Karpas-422 (cell line): ENCODE results near the gene C12orf75. TPM values are rescaled to one million over a fixed set of nuclear protein-coding genes. Genes with fewer than 3 reads are reported as not detected.

Experiments used
- DNase-seq: peaks from one replicate; pipeline ENCODE4 v3.0.0-alpha.2; 2015
- H2AFZ ChIP-seq: fragments of 200-600 bp; sonication (generic); 2 replicates; pipeline ENCODE4 v1.6.1; 2014; ENCODE audit warnings: antibody characterized with exemption, low read length, mixed read lengths
- H3K27ac ChIP-seq: fragments of 200-600 bp; sonication (generic); 2 replicates; pipeline ENCODE4 v1.5.1; 2014; ENCODE audit warnings: mild to moderate bottlenecking, low read length, moderate library complexity
- H3K27me3 ChIP-seq: fragments of 200-600 bp; sonication (generic); 2 replicates; pipeline ENCODE4 v1.6.1; 2014; ENCODE audit warnings: low read length, mixed read lengths
- H3K36me3 ChIP-seq: fragments of 200-600 bp; sonication (generic); 2 replicates; pipeline ENCODE4 v1.6.1; 2014; ENCODE audit warnings: low read length, mixed read lengths; ENCODE audit not compliant: insufficient read depth
- H3K4me1 ChIP-seq: fragments of 200-600 bp; sonication (generic); 2 replicates; pipeline ENCODE4 v1.6.1; 2014; ENCODE audit warnings: mild to moderate bottlenecking, low read length, mixed read lengths
- H3K4me2 ChIP-seq: fragments of 200-600 bp; sonication (generic); 2 replicates; pipeline ENCODE4 v1.6.1; 2014; ENCODE audit warnings: low read length, low read depth, mild to moderate bottlenecking; ENCODE audit not compliant: poor library complexity, severe bottlenecking
- H3K4me3 ChIP-seq: fragments of 200-600 bp; sonication (generic); 2 replicates; pipeline ENCODE4 v1.5.1; 2014; ENCODE audit warnings: mild to moderate bottlenecking, antibody characterized with exemption, low read length, mixed read lengths
- H3K79me2 ChIP-seq: fragments of 200-600 bp; sonication (generic); 2 replicates; pipeline ENCODE4 v1.6.1; 2014; ENCODE audit warnings: mild to moderate bottlenecking, low read length, mixed read lengths
- H3K9ac ChIP-seq: fragments of 200-600 bp; sonication (generic); 2 replicates; pipeline ENCODE4 v1.6.0; 2014; ENCODE audit warnings: low read length
- H3K9me2 ChIP-seq: fragments of 200-600 bp; sonication (generic), shearing (Covaris generic); replicated peaks from 2 replicates; pipeline ENCODE4 v1.6.0; 2014; ENCODE audit warnings: mild to moderate bottlenecking, low read length, moderate library complexity; ENCODE audit not compliant: insufficient read depth
- H3K9me3 ChIP-seq: fragments of 300-700, 200-600 bp; sonication (generic); 2 replicates; pipeline ENCODE4 v1.6.1; 2014; ENCODE audit warnings: low read length, mixed read lengths
- H4K20me1 ChIP-seq: fragments of 200-600 bp; sonication (generic); 2 replicates; pipeline ENCODE4 v1.6.1; 2014; ENCODE audit warnings: mild to moderate bottlenecking, antibody characterized with exemption, low read length, low read depth; ENCODE audit not compliant: insufficient read depth
- total RNA-seq: library from RNA; depleted of rRNA; stranded (reverse); fragments of >200 nt; shearing (Covaris generic); gene quantifications from 2 replicates; pipeline ENCODE4 v1.2.3, GENCODE V29; 2014; ENCODE audit warnings: low replicate concordance

C12orf75 gene
- total RNA-seq, 1 experiment from 2014 or later, result 291 TPM

DNA sequence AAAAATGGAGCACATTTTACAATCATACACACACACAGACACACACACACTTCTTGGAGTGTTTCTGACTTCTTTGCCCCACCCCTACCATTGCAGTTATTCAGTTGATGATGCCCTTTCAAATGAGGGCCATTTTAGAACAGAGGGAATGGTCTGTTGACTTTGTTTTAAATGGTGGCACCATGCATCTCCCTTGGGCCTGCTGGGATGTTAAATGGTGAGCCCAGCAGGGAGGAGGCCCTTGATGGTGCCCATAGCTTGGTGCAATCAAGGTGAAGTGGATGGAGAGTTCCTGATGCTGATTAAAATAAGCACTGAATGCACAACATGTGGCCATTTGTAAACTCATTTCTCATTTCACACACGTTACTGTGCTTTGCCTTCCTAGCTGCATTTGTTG, 13.3 kb downstream of the C12orf75 start:
- Histone ChIP-seq H3K27ac (peak overlapping the region; percentile 77), H3K9me3 (peaks cover 11% of the 10 kb centered on the region), H4K20me1 (no peaks in the 10 kb centered on the region), H3K36me3 (peaks cover 22% of the 10 kb centered on the region), H3K9me2 (no peaks in the 10 kb centered on the region), H3K4me3 (no peak overlapping the region), H3K79me2 (peaks cover 99% of the 10 kb centered on the region), H3K4me1 (peaks cover 58% of the 10 kb centered on the region), H3K9ac (no peak overlapping the region), H3K4me2 (no peak overlapping the region), H3K27me3 (no peaks in the 10 kb centered on the region), H2AFZ (no peak overlapping the region)
- DNase-seq, result no peak

GRCh38 chr12:105347499-105347898, 17.0 kb downstream of the C12orf75 start:
- no peak overlapping the region for H3K9ac ChIP-seq
- no peak for DNase-seq
- H3K27ac ChIP-seq, result peak overlapping the region; percentile 97
- no peaks in the 10 kb centered on the region for H3K9me3 ChIP-seq
- no peak overlapping the region for H2AFZ ChIP-seq
- H3K79me2 ChIP-seq, result peaks cover 98% of the 10 kb centered on the region
- peaks cover 79% of the 10 kb centered on the region for H3K4me1 ChIP-seq
- H3K27me3 ChIP-seq, result no peaks in the 10 kb centered on the region
- H3K9me2 ChIP-seq, result no peaks in the 10 kb centered on the region
- peaks cover 4% of the 10 kb centered on the region for H3K36me3 ChIP-seq
- no peaks in the 10 kb centered on the region for H4K20me1 ChIP-seq
- H3K4me2 ChIP-seq, result peak overlapping the region; percentile 16
- H3K4me3 ChIP-seq, result no peak overlapping the region

DNA sequence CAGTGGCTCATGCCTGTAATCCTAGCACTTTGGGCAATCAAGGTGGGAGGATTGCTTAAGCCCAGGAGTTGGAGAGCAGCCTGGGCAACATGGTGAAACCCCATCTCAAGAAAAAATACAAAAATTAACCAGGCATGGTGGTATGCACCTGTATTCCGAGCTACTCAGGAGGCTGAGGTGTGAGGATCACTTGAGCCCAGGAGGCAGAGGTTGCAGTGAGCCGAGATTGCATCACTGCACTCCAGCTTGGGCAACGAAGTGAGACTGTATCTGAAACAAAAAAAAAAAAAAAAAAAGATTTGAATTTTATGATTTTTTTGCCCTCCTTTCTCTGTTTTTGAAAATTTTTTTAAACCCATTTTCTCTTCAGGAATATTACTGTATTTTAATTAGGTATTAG, 17.7 kb downstream of the C12orf75 start:
- DNase-seq, result no peak
- Histone ChIP-seq H3K79me2 (peaks cover 98% of the 10 kb centered on the region), H3K4me1 (peaks cover 79% of the 10 kb centered on the region), H3K9me2 (no peaks in the 10 kb centered on the region), H4K20me1 (no peaks in the 10 kb centered on the region), H3K36me3 (peaks cover 6% of the 10 kb centered on the region), H2AFZ (no peak overlapping the region), H3K27ac (peak overlapping the region; percentile 97), H3K4me2 (peak overlapping the region; percentile 16), H3K9ac (no peak overlapping the region; the same call in 1 of the 2 replicates), H3K4me3 (no peak overlapping the region), H3K9me3 (no peaks in the 10 kb centered on the region), H3K27me3 (no peaks in the 10 kb centered on the region)

GRCh38 chr12:105348561-105348960, 18.1 kb downstream of the C12orf75 start:
- no peaks in the 10 kb centered on the region for H3K9me3 ChIP-seq
- peak overlapping the region; percentile 97 for H3K27ac ChIP-seq
- H3K79me2 ChIP-seq, result peaks cover 98% of the 10 kb centered on the region
- peaks cover 6% of the 10 kb centered on the region for H3K36me3 ChIP-seq
- H3K27me3 ChIP-seq, result no peaks in the 10 kb centered on the region
- DNase-seq, result no peak
- peaks cover 78% of the 10 kb centered on the region for H3K4me1 ChIP-seq
- no peaks in the 10 kb centered on the region for H4K20me1 ChIP-seq
- no peaks in the 10 kb centered on the region for H3K9me2 ChIP-seq
- no peak overlapping the region; the same call in 1 of the 2 replicates for H3K9ac ChIP-seq
- H3K4me2 ChIP-seq, result peak overlapping the region; percentile 4
- no peak overlapping the region for H2AFZ ChIP-seq
- no peak overlapping the region for H3K4me3 ChIP-seq

GRCh38 chr12:105349138-105349537, 18.6 kb downstream of the C12orf75 start:
- peaks cover 6% of the 10 kb centered on the region; the same call in 1 of the 2 replicates for H3K36me3 ChIP-seq
- peak overlapping the region; percentile 97 for H3K27ac ChIP-seq

DNA sequence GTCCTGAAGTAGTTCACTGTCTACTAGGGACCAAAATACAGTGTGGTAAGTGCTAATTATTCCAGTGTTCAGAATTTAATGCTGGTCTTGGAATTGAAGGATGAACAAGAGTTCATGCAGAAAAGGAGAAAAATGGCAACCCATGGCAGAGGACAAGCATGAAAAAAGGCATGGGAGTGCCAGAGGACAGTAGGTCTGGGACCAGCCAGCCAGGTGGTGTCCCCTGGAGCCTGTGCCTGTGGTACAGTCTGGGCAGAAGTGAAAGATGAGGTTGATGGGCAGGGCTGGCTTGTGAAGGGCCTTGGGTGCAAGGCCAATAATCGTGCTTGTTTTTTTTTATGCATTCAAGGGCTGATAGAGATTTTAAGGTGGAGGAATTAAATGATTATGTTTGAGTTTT, 21.0 kb downstream of the C12orf75 start:
- peaks cover 95% of the 10 kb centered on the region for H3K4me1 ChIP-seq
- peak; percentile 67 for DNase-seq
- no peaks in the 10 kb centered on the region for H3K9me2 ChIP-seq
- peak overlapping the region; percentile 97 for H3K27ac ChIP-seq
- peaks cover 6% of the 10 kb centered on the region; the same call in 1 of the 2 replicates for H3K36me3 ChIP-seq
- peak overlapping the region; percentile 58 for H3K9ac ChIP-seq
- no peaks in the 10 kb centered on the region for H3K27me3 ChIP-seq
- H3K9me3 ChIP-seq, result no peaks in the 10 kb centered on the region
- no peaks in the 10 kb centered on the region for H4K20me1 ChIP-seq
- peak overlapping the region; percentile 61 for H3K4me2 ChIP-seq
- peaks cover 94% of the 10 kb centered on the region for H3K79me2 ChIP-seq
- H3K4me3 ChIP-seq, result peak overlapping the region; percentile 44
- H2AFZ ChIP-seq, result no peak overlapping the region

More at GRCh38 chr12:105349138-105349537, 18.6 kb downstream of the C12orf75 start:
- H3K9me3 ChIP-seq, result no peaks in the 10 kb centered on the region
- H3K9me2 ChIP-seq, result no peaks in the 10 kb centered on the region
- peaks cover 80% of the 10 kb centered on the region for H3K4me1 ChIP-seq
- H3K4me2 ChIP-seq, result no peak overlapping the region
- DNase-seq, result no peak
- H4K20me1 ChIP-seq, result no peaks in the 10 kb centered on the region
- H2AFZ ChIP-seq, result no peak overlapping the region
- H3K4me3 ChIP-seq, result no peak overlapping the region
- H3K79me2 ChIP-seq, result peaks cover 98% of the 10 kb centered on the region
- H3K27me3 ChIP-seq, result no peaks in the 10 kb centered on the region
- no peak overlapping the region for H3K9ac ChIP-seq

DNA sequence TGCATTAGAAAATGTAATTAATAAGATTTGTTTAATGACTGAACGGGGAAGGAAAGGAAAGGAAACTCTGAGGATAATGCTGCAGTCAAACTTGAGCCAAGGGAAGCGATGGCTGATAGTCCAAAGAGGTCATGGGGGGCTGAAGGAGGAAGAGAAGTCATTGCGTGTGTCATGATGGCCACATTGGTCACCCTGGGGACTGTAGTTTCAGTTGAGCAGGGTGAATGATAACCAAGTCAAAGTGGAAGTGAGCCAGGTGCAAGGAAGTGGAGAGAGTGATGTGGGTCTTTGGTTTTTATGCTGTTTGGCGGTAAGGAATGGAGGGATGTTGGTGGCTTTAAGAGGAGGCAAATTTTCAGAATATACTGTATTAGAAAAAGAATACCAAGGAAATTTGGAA, 21.6 kb downstream of the C12orf75 start:
- H3K27me3 ChIP-seq, result no peaks in the 10 kb centered on the region
- H4K20me1 ChIP-seq, result no peaks in the 10 kb centered on the region
- DNase-seq, result peak; percentile 80
- H3K9me2 ChIP-seq, result no peaks in the 10 kb centered on the region
- H3K4me2 ChIP-seq, result peak overlapping the region; percentile 61
- no peaks in the 10 kb centered on the region for H3K9me3 ChIP-seq
- peaks cover 6% of the 10 kb centered on the region; the same call in 1 of the 2 replicates for H3K36me3 ChIP-seq
- H3K27ac ChIP-seq, result peak overlapping the region; percentile 97
- peak overlapping the region; percentile 58 for H3K9ac ChIP-seq
- H3K79me2 ChIP-seq, result peaks cover 89% of the 10 kb centered on the region
- no peak overlapping the region for H2AFZ ChIP-seq
- peaks cover 95% of the 10 kb centered on the region for H3K4me1 ChIP-seq
- peak overlapping the region; percentile 44 for H3K4me3 ChIP-seq

DNA sequence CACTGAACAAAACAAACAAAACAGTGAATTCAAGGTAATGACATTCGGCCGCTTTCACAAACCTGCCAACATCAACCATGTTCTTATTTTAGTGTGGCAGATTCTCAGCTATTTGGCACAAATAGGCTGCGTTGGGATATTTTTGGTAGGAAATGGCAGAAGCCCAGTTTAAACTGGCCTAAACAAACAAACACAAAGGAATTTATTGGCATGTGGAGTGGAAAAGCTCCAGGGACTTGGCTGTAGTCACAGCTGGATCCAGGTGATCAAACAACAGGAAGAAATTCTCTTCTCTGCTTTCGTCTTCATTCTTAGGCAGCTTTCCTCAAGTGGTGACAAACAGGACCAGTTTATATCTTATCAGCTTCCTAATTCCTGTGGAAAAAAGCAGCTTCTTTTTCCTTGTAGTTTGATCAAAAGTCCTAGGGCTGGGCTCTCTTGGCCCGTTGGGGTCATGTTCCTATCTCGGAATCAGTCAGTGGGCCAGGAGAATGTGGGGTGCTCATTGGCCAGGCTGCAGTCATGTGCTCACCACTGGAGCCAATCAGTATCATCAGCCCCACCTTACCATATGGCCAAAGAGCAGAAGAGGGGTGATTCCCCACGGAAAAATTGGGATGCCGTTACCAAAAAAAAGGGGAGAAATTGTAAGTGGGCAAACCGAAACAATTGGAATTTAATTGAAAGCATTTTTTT, 22.6 kb downstream of the C12orf75 start:
- no peaks in the 10 kb centered on the region for H4K20me1 ChIP-seq
- H3K27ac ChIP-seq, result peak overlapping the region; percentile 97
- peaks cover 6% of the 10 kb centered on the region; the same call in 1 of the 2 replicates for H3K36me3 ChIP-seq
- no peak for DNase-seq
- H3K9ac ChIP-seq, result no peak overlapping the region
- H2AFZ ChIP-seq, result no peak overlapping the region
- H3K79me2 ChIP-seq, result peaks cover 88% of the 10 kb centered on the region
- no peaks in the 10 kb centered on the region for H3K9me3 ChIP-seq
- no peaks in the 10 kb centered on the region for H3K27me3 ChIP-seq
- H3K4me2 ChIP-seq, result no peak overlapping the region
- no peak overlapping the region for H3K4me3 ChIP-seq
- peaks cover 95% of the 10 kb centered on the region for H3K4me1 ChIP-seq
- H3K9me2 ChIP-seq, result no peaks in the 10 kb centered on the region
